GM18502 (cell line): Measurements from ENCODE around the gene PDHX.
"Not testable (repeated sequence)": the region's sequence is repeated elsewhere in the genome, so short reads cannot be mapped to it uniquely, and the experiment has no call there.

ENCODE experiments used
- ATAC-seq: cut with Tn5 transposase; IDR thresholded peaks from one replicate; pipeline ENCODE4 v1.9.1; 2021; ENCODE audit warnings: mild to moderate bottlenecking; ENCODE audit not compliant: unreplicated experiment, poor library complexity

PDHX gene

DNA sequence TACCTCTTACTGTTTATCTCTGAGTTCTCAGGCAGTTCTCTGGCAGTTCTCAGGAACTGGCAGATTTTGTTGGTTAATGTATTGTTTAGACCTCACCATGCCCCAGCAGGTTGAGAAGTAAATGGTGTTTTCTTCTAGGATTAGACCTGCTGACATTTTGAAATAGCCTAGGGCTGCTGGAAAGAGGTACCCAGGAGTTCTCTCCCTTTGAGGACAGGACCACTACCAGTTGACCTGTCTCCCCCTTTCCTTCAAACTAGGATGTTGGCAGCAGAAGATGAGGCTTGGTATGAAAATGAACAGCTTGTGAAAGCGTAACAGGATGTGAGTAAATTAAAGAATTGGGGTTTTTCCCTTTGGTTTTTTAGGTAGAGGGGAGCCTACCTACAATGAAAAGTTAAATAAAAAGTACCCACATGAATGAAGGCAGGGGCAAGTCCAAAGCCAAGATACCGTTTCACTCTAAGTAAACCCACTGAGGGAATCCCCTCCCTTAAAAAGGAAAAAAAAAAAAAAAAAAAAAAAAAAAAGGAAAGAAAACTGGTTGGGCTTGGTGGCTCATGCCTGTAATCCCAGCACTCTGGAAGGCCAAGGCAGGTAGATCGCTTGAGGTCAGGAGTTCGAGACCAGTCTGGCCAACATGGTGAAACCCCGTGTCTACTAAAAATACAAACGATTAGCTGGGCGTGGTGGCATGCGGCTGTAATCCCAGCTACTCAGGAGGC, 96.2 kb downstream of the PDHX start:
- peak; percentile 75 for ATAC-seq

DNA sequence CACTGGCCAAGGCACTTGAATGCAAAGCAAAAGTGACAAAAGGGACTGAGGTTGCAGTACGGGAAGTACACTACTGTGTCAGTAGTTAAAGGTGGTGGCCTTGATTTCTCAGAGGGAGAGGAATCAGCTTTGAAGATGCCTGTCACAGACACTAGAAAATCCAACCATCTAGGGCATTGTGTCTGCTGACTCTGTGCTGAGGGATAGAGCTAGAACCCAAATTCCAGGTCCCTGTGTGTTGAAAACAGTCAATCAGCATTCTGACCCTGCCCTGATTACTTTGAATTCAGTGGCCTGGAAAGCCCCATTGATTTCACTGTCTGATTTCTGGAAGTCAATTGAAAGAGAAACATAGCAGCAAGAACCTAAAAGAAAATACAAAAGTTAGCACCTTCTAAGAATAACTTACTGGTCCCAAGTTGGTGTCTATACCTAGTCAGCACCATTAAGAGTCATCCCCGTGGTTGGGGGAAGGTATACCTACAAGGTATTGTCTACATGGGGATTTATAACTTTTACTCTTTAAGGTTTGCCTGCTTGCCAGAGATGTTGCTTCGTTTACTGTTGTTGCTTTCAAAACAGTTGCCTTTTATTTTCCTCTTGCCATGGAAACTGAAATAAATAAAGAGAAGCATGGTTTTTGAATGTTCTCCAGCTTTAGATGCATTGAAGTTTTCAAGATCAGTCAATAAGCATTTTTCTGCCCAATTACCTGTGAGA, 97.3 kb downstream of the PDHX start:
- ATAC-seq: peak; percentile 44

DNA sequence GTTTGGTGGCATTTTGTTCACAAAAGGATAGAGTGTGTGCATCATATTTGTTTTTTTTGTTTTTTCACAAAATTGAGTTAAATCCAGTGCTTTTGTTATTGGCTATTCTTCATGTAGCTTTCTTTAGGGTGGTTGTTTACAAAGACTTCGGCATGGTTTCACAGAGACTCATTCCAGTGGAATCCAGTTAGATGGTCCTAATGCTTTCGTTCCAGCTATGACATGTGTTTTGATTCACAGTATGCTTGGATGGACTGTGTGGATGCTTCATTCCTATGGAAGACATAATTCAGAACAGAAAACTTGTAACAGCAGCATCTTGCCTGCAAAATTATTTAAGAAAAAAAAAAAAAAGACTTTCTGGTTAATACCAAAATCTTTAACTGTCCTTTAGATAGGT, 97.9 kb downstream of the PDHX start:
- ATAC-seq: no peak

DNA sequence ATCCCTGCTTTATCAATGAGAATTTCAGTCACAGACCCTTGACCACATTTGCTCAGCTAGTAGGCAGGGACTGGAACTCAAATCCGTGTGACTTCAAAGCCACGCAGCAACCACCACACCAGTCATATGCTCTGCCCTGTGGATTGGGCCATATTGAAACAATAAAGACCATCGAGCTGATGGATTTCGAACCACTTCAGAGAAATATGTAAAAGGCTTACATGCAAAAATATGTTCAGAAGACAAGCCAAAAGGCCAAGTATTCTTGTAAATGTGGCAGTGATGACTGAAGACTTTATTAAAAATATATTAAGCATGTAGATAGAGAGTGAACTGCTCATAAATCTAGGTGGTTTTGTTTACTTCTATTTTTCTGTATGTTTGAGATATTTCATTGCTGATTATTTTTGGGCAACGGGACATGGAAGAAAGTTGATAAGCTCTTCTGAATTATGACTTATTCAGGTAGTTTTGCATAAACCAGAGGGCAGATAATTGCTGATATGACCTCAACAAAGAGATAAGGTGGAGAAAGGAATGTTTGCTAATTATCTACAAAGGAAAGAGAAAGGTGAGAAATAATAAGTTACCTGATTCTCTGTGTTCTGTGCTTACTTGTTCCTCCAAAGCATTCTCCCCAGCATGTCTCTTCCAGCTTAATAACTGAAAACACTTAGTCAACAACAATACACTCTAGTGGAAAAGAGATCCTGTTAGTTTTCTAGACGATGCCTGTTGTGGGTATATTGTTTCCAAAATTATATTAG, 99.4 kb downstream of the PDHX start:
- no peak for ATAC-seq

DNA sequence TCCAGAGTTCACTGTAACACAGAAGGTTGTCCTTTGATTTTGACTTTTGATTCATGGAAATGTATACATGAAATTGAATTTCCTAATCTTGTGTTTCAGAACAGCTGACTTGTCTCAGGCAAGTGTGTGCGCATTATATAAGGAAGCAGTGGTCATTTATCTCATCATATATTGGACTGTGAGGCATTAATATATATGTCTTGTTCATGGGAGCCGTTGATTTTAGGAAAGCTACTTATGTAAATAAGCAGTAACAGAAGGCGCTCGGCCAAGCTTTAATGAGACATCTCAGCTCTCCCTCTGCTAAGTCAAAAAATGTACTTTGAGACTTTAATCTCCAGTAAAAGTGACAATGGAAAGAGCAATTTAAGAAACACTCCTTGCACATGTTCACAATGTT, 100.5 kb downstream of the PDHX start:
- no peak for ATAC-seq

DNA sequence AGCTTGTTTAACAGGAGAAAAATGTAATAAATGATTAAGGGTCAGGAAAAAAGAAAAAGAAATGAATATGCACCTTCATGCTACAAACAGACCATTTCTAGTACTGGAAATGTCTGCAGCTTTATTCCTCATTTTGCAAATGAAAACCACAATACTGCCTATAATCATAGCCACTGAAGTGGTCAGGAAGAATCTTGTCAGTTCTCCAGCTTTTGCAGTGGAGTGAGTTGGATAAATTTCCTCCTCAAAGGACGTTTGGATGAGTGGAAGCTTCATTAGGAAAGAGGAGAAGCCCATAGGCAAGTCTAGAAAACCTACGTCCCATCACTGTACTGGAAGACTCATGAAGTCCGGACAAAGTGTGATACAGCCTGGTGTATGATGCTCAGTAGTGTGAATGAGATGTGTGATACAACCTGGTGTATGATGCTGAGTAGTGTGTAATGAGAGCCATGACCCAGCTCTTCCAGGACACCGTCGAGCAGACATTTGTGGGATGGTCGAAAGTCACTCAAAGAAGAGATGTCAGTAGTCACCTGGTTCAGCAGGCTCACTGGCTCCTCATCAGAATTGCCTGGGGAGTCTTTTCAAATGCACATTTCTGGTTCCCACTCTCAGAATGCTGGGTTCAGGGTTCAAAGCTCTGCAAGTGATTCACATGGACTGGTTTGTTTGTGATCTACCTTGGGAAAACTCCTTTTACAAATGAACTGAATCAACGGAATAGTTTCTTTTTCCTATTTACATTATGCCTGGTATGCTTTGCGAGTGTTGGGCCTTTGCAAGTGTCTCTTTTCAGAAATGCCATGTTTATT, 101.3 kb downstream of the PDHX start:
- no peak for ATAC-seq

DNA sequence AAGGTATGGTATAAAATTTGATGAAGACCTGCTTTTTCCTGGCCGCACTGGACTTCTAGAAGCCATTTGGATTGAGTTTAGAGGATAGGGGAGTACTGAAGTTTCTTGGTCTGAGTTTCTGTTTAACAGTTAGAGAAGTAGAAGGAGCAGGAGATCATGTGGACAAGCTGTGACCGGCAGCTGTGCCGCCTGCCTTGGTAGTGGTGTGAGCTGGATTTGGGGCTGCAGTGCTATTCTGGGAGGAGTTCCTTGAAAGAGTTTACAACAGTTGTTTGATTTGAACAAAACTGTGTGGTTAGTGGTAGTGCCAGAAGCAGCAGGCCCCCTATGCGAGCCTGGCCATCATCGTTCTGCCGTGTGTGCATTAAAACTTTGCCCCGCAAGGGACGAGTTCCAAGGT, 105.2 kb downstream of the PDHX start:
- ATAC-seq: no peak

DNA sequence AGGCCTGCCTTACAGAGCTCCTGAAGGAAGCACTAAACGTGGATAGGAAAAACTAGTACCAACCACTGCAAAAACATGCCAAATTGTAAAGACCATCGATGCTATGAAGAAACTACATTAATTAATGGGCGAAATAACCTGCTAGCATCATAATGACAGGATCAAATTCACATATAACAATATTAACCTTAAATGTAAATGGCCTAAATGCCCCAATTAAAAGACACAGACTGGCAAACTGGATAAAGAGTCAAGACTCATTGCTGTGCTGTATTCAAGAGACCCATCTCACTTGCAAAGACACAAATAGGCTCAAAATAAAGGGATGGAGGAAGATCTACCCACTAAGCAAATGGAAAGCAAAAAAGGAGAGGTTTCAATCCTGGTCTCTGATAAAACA, 107.5 kb downstream of the PDHX start:
- not testable (repeated sequence) for ATAC-seq

DNA sequence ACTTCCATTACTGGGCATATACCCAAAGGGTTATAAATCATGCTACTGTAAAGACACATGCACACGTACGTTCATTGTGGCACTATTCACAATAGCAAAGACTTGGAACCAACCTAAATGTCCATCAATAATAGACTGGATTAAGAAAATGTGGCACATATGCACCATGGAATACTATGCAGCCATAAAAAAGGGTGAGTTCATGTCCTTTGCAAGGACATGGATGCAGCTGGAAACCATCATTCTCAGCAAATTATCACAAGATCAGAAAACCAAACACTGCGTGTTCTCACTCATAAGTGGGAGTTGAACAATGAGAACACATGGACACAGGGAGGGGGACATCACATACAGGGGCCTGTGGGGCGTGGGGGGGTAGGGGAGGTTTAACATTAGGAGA, 111.6 kb downstream of the PDHX start:
- not testable (repeated sequence) for ATAC-seq

DNA sequence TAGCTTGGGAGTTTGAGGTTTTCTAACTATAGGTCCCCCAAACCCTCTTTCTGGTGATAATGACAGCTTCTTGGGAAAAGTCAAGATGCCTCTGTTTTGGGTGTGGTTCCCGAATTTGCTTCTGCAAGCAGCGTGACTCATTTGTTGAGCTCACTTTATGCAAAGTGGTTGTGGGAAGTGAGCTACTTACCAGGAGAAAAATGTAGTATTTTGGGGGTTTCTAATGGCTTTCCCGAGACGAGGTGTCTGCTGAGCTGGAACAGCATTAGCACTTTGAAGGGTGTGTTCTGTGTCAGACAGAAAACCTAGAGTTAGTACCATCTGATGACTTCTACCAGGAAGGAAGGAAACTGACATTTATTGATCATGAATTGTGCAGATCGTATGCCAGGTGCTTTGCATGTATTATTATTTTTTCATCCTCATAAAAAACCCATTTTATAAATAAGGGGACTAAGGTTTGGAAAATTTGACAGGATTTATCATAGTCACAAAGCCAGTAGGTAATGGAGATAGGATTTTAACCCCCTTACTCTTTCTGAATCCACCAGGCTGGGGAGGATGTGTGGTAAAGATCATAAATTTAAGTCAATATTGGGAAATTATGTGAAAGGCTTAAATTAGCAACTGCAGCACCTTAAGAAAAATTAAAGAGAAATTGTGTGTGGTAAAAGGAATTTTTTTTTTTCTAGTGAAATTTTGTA, 113.7 kb downstream of the PDHX start:
- peak; percentile 80 for ATAC-seq

DNA sequence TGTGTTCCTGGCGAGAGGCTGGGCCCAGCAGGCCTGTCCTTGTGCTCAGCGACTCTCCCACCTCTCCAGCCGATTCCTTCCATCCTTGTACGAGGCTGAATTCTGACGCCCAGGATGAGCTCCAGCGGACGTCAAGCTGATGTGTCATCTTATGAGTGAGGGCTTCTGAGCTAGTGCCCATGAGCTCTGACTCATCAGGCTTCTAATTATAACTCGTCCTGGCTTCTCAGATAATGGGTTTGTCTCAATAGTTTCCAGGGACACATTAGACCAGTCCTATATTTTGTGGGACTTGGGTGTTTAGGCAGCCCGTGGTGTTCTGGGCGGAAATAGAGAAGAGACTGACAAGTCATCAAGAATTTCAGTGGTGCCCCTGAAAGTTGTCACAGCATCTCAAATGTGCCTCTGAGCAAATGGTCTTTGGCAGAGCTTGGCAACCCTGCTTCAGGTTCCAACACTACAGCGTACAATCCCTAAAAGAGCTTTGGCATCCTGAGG, 114.3 kb downstream of the PDHX start:
- no peak for ATAC-seq

DNA sequence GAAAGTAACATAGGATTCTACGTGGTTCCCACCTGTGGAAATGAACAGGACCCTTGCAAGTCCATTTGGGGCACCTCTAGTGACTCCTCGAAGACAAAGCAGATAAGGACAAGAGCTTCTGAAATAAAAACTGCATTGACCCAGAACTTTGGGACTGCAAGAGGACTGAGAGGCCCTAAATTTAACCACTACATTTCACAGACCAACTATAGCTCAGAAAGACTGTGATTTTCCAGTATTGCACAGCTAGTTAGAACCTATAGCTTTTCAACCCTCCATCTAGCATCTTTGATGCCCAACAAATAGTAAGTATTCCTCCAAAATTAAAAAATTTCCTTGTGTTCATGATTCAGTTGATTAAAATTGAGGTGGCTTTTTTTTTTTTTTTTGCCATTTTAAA, 114.9 kb downstream of the PDHX start:
- ATAC-seq: no peak

DNA sequence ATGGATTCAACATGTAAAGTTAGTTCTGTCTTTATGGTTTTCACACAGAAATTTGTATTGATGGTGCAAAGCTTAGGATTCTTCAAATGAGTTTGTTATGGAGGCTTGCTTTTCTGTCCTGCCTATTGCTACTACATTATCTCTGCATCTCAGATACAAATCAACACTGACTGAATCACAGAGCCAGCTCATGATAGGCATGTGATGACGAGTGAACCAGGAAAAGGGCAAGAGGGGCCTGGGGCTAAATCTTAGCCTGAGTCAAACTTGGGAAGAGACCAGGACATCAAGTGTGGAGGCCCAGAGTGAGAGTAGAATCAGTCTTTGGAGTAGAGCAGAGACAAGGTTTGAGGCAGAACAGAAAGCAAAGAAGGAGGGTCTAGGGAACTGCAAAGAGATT, 115.4 kb downstream of the PDHX start:
- ATAC-seq: no peak

DNA sequence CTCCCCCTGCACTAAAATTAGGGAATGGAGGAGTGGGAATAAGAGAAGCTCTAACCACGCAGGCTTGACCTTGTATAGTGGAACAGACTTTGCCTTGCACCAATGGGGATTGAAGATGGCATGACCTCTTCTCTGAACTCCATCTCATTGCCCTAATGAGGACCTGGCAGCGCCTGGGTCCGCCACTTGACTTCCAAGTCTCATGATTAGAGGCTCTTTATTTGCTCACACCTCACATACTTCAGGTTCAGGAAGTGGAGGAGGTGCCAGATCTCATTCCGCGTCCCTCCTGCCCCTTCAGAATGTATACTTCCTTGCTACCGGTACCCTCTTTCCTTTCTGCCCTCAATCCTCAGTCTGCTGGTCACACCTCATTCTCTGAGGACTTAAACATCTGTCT, 116.6 kb downstream of the PDHX start:
- no peak for ATAC-seq

DNA sequence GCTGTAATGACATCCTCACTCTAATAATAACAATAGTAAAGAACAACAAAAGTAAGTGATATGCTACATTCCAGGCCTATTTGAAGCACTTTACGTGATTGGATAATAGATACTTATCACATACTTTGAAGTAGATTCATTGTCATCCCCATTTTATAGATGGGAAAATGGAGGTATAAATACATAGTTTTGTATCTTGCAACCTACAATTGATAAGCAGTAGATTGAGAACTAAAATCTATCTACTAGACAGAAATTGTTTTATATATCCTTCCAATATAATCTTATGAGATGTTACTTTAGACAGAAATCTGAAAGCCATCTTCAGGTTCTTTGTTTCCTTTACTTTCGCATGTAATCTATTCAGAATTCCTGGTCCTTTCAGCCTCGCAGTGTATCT, 118.0 kb downstream of the PDHX start:
- ATAC-seq: no peak

DNA sequence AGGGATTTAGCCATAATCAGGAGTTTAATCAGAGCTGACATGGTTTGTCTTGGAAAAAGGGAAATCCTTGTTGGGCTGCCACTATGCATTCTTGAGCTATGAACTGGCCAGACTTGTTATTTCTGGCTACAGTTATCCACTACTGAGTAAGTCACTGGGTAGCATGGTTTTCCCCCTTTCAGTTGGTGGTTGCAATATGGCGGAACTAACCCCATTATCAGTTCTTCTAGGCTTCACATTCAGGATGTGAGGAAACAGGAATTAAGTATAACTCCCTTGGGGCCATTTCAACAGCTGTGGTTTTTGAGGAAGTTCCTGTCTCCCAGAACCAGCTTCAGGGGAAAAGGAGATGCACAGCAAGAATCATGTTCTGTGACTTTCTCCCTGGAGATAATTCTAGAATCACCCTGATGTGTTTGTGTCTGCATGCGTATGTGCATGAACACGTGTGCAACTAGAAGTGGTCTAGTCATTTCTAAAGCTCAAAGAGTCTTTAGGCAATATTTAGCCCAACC, 119.5 kb downstream of the PDHX start:
- peak; percentile 35 for ATAC-seq

DNA sequence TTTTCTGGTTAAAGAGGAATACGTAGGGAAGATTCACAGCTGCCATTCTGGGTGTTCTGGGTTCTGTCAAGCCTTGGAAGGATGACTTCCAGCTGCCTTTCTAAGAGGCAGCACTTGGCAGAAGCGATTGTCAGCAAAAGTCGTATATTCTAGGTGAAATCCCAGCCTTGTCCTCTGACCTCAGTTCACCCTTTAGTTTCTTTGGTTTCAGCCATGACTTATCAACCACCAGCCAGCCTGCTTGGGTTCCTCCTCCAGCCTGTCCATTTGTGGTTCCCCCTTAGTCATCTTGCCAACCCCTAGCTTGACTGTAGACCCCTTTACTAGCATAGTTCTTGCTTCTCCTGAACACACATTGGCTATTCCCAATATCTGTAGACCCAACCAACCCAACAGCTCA, 120.2 kb downstream of the PDHX start:
- no peak for ATAC-seq

DNA sequence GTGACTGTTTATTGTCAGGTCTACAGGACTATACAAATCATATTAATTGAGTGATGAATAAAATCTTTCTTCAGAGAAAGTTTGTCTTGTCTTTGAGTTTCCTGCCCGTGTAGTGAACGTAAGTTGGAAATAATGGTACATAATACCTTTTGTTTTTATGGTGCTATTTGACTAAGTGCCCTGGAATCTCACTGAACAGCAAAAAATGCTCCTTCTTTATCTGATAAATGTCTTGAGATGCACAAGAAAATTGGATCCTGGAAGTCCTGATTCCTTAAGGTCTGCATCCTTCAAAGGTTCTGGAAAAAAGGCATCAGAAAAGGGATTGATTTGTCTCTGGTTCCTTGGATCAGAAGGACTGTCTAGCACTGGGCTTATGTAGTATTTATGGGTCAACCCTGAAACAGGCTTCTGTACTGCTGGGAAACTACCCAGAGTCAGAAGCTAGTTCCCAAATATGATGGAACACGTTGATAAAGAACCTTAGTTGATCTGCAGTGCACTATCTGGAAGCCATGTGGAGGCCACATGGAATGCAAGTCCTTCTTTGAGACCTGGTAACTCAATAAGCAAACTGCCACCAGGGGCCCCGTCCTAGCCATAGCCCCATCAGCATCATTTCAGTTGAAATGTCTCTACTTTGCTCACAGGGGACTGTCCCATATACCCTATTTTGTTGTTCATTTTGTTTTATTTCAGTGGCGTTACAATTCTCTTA, 122.0 kb downstream of the PDHX start:
- ATAC-seq: no peak

DNA sequence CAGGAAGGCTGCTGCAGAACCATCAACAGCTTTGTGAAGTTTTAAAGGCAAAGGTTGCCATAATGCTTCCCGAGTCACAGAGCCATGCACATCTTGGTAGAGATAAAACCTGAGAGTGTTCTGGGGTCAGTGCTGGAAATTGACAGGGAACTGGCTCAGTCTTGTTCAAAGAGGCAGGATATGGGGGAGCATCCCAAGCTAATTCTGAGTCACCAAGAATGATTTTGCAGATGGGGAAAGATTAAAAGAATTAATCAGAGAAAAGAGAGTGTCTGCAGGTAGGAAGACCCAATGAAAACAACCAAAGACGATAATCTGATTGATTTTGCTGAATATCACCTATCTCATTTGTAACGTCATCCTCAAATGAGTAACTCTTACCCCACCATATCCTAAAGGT, 122.7 kb downstream of the PDHX start:
- no peak for ATAC-seq
